GM12878 (cell line): ENCODE data around the gene MPZL1.

Experiments used
- CTCF ChIP-seq, 3 experiments: IDR thresholded peaks in 2 of 3; conservative IDR thresholded peaks in 1 of 3; 2 replicates each; pipeline ENCODE4 v1.5.1; 2011; ENCODE audit warnings: low read depth in 3 of 3, low read length in 3 of 3, mild to moderate bottlenecking in 3 of 3, control low read depth in 2 of 3, moderate library complexity in 2 of 3, inconsistent platforms in 1 of 3, mixed read lengths in 1 of 3; ENCODE audit not compliant: control insufficient read depth in 2 of 3, insufficient read depth in 1 of 3; ENCODE audit errors: extremely low read depth in 1 of 3
- EP300 ChIP-seq, 2 experiments: fragments of 150-350 bp in 1 of 2; IDR thresholded peaks; 2 replicates each; pipeline ENCODE4 v1.6.1; 2011 to 2012; ENCODE audit warnings: low read depth in 2 of 2, low read length in 2 of 2, borderline replicate concordance in 1 of 2, improper control_type of control experiment in 1 of 2, inconsistent platforms in 1 of 2; ENCODE audit not compliant: control insufficient read depth in 1 of 2
- EZH2 ChIP-seq: IDR thresholded peaks from 2 replicates; pipeline ENCODE4 v1.6.1; 2012; ENCODE audit warnings: low read depth, mild to moderate bottlenecking, control low read depth, inconsistent platforms, low read length, borderline replicate concordance; ENCODE audit not compliant: control insufficient read depth
- POLR2AphosphoS5 ChIP-seq: IDR thresholded peaks from 2 replicates; pipeline ENCODE4 v1.6.1; 2011; ENCODE audit warnings: mild to moderate bottlenecking, low read length, inconsistent platforms
- RAD21 ChIP-seq: IDR thresholded peaks from 2 replicates; pipeline ENCODE4 v1.6.1; 2011; ENCODE audit warnings: mild to moderate bottlenecking, low read depth, low read length, moderate library complexity; ENCODE audit not compliant: insufficient read depth

DNA sequence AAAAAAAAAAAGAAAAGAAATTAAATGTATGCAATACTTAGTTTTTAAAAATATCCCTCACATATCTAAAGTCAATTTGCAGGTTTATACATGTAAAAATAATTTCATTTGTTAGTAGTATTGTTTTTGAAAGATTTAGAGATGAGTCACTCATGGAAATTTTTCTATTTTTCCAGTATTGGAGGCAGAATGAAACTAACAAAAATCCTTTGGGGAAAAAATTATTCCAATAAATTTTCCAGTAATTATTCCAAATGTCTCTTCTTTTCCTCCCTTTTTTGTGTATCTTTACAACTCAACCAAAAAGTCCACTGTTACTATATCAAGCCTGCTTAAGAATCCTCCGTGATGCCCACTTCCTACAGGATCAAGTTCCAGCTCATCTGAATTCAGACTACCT is 29.9 kb downstream of the MPZL1 start:
- TF ChIP-seq RAD21 (no peak), EP300 (IDR thresholded peaks at IDR 0.05; ENCODE audit: borderline replicate concordance in 1 of 2, control insufficient read depth in 1 of 2, low read depth in 2 of 2, low read length in 2 of 2) (no peak), EZH2 (no peak), CTCF (IDR thresholded peaks at IDR 0.05 in 2 of 3, conservative IDR thresholded peaks at IDR 0.05 in 1 of 3; ENCODE audit: control insufficient read depth in 2 of 3, extremely low read depth in 1 of 3, insufficient read depth in 1 of 3, low read depth in 3 of 3, low read length in 3 of 3) (no peak), POLR2AphosphoS5 (no peak)
